HepG2 (cell line): ENCODE measurements around the gene WFDC5. TPM values are rescaled to one million over a fixed set of nuclear protein-coding genes. Genes with fewer than 3 reads are reported as not detected.

Experiments used
- ATAC-seq: fragments of 200-7000 bp; cut with Tn5 transposase; 3 replicates; pipeline ENCODE4 v1.9.1; 2020; ENCODE audit warnings: mild to moderate bottlenecking, moderate library complexity
- BruUV-seq: library from RNA; stranded (reverse); fragments of 400-500 nt; replicated peaks from 2 replicates; lab custom pipeline; 2021; lab: Mats Ljungman, UMichigan
- CTCF ChIA-PET: fragments of 300-600 bp; formaldehyde crosslinking; extraction: SDS; loops from one replicate; lab custom pipeline; 2021; ENCODE audit warnings: low total read pairs, inconsistent platforms, low intra/inter-chr PET ratio; lab: Yijun Ruan, JAX
- POLR2A ChIA-PET: fragments of 350-600 bp; sonication (Branson Sonifier 250); formaldehyde crosslinking; loops from one replicate; lab custom pipeline; 2020; ENCODE audit warnings: antibody characterized with exemption, inconsistent platforms; lab: Yijun Ruan, JAX
- DNase-seq: peaks from one replicate; pipeline ENCODE4 v3.0.0-alpha.2; 2015; ENCODE audit warnings: low spot score
- FAIRE-seq: peaks from 3 replicates; lab custom pipeline; 2011; peaks lifted over from hg19 to GRCh38; lab: Jason Lieb, UNC
- H2AFZ ChIP-seq: one replicate; pipeline ENCODE4 v1.6.1; 2011; ENCODE audit warnings: low read length, inconsistent platforms
- H3K27ac ChIP-seq: fragments of 300-600 bp; 3 replicates; pipeline ENCODE4 v1.8.0; 2011; ENCODE audit warnings: mixed run types, mild to moderate bottlenecking, mixed read lengths, low read length, inconsistent platforms; ENCODE audit not compliant: insufficient read depth; ENCODE audit errors: extremely low read length
- H3K27me3 ChIP-seq, 2 experiments: fragments of 200-600 bp in 1 of 2; 2 replicates in 1 of 2; 3 replicates in 1 of 2; pipeline versions ENCODE4 v1.6.0 to v1.8.0; 2011; ENCODE audit warnings: low read length in 2 of 2, mild to moderate bottlenecking in 2 of 2, moderate library complexity in 2 of 2, inconsistent platforms in 1 of 2; ENCODE audit not compliant: insufficient read depth in 2 of 2, control insufficient read depth in 1 of 2
- H3K36me3 ChIP-seq, 2 experiments: fragments of 200-600 bp in 1 of 2; replicated peaks in 1 of 2; 2 replicates in 1 of 2; 3 replicates in 1 of 2; pipeline versions ENCODE4 v1.5.1 to v1.8.0; 2011; ENCODE audit warnings: low read length in 2 of 2, inconsistent platforms in 1 of 2; ENCODE audit not compliant: insufficient read depth in 2 of 2, control insufficient read depth in 1 of 2
- H3K4me1 ChIP-seq: 2 replicates; pipeline ENCODE4 v1.5.1; 2012; ENCODE audit warnings: low read length, inconsistent platforms; ENCODE audit not compliant: insufficient read depth
- H3K4me2 ChIP-seq: 2 replicates; pipeline ENCODE4 v1.6.0; 2011; ENCODE audit warnings: low read depth, low read length, inconsistent platforms
- H3K4me3 ChIP-seq, 3 experiments: fragments of 200-600 bp in 1 of 3; sonication (generic), shearing (Covaris generic) in 1 of 3; replicated peaks in 1 of 3; 2 replicates each; pipeline ENCODE4 v1.5.1; 2011 to 2016; ENCODE audit warnings: low read length in 3 of 3, inconsistent platforms in 2 of 3, low read depth in 2 of 3, mild to moderate bottlenecking in 2 of 3, control low read depth in 1 of 3, mixed read lengths in 1 of 3; ENCODE audit not compliant: insufficient read depth in 1 of 3
- H3K79me2 ChIP-seq: one replicate; pipeline ENCODE4 v1.6.1; 2011; ENCODE audit warnings: low read length, inconsistent platforms; ENCODE audit not compliant: insufficient read depth
- H3K9ac ChIP-seq: 2 replicates; pipeline ENCODE4 v1.6.0; 2011; ENCODE audit warnings: mild to moderate bottlenecking, low read depth, low read length, inconsistent platforms; ENCODE audit not compliant: insufficient read depth
- H3K9me3 ChIP-seq: 2 replicates; pipeline ENCODE4 v1.5.1; 2012; ENCODE audit warnings: mild to moderate bottlenecking, low read length
- H4K20me1 ChIP-seq: 2 replicates; pipeline ENCODE4 v1.6.0; 2011; ENCODE audit warnings: inconsistent platforms, mild to moderate bottlenecking, low read length, moderate library complexity; ENCODE audit not compliant: insufficient read depth
- FOSL1 ChIP-seq: sonication (generic); formaldehyde crosslinking; IDR thresholded peaks from 2 replicates; pipeline ENCODE4 v1.9.0; 2021; ENCODE audit warnings: missing genetic modification reagents, borderline replicate concordance
- MEIS2 ChIP-seq: sonication (generic); formaldehyde crosslinking; IDR thresholded peaks from 2 replicates; pipeline ENCODE4 v1.9.0; 2021; ENCODE audit warnings: mild to moderate bottlenecking, missing genetic modification reagents
- MYPOP ChIP-seq: sonication (generic); formaldehyde crosslinking; IDR thresholded peaks from 2 replicates; pipeline ENCODE4 v1.8.1; 2023; ENCODE audit warnings: mild to moderate bottlenecking, moderate library complexity, missing genetic modification reagents
- SIN3A ChIP-seq: IDR thresholded peaks from 2 replicates; pipeline ENCODE4 v1.6.1; 2011; ENCODE audit warnings: low read depth, mild to moderate bottlenecking, control low read depth, low read length, borderline replicate concordance
- ZFP62 ChIP-seq: sonication (generic); formaldehyde crosslinking; IDR thresholded peaks from 2 replicates; pipeline ENCODE4 v1.4.0; 2020; ENCODE audit warnings: missing genetic modification reagents
- ZFP82 ChIP-seq: sonication (generic); formaldehyde crosslinking; IDR thresholded peaks from 2 replicates; pipeline ENCODE4 v1.5.1; 2020; ENCODE audit warnings: mild to moderate bottlenecking, missing genetic modification reagents, borderline replicate concordance
- ZNF18 ChIP-seq: sonication (generic); formaldehyde crosslinking; IDR thresholded peaks from 2 replicates; pipeline ENCODE4 v1.8.0; 2022; ENCODE audit warnings: mild to moderate bottlenecking, missing genetic modification reagents; ENCODE audit not compliant: insufficient replicate concordance
- ZNF530 ChIP-seq: sonication (generic); formaldehyde crosslinking; IDR thresholded peaks from 2 replicates; pipeline ENCODE4 v1.5.0; 2020; ENCODE audit warnings: low read depth, mild to moderate bottlenecking, missing genetic modification reagents
- WGBS: methylation state at CpG from one replicate; pipeline ENCODE4 v1.1.6; 2017; ENCODE audit warnings: low lambda C conversion rate; 5-methylcytosine and 5-hydroxymethylcytosine counted together
- in situ Hi-C: cut with HindIII; loops from 2 replicates; pipeline ENCODE4 v1.10.0; 2017; ENCODE audit warnings: low pct_unique_long_range_greater_than_20kb; ENCODE audit not compliant: extremely low pct_ligation_motif_present
- intact Hi-C: fragments of 100-400 bp; cut with micrococcal nuclease; formaldehyde crosslinking; loops from one replicate; pipeline ENCODE4 v1.10.0; 2022; ENCODE audit not compliant: unreplicated experiment
- polyA plus RNA-seq, 8 experiments: library from polyadenylated mRNA; depleted of rRNA in 3 of 8; stranded (reverse) in 7 of 8; unstranded in 1 of 8; fragments of >200 nt; fragmentation: Illumina TruSeq in 4 of 8; extraction: Trizol in 4 of 8; gene quantifications; 2 replicates each; pipeline versions ENCODE4 v1.2.1 to v1.2.3, GENCODE V29; 2011 to 2016; ENCODE audit warnings: low read depth in 4 of 8, missing spikeins in 1 of 8, mixed read lengths in 1 of 8; ENCODE audit not compliant: insufficient read depth in 1 of 8
- total RNA-seq, 5 experiments: library from RNA; depleted of rRNA; stranded (reverse); fragments of >200 nt; fragmentation: Illumina TruSeq; extraction: Trizol; gene quantifications; 2 replicates each; pipeline ENCODE4 v1.2.3, GENCODE V29; 2016; ENCODE audit warnings: low read depth in 1 of 5
- TF ChIP-seq, protein P1 (sequence below): sonication (generic); formaldehyde crosslinking; IDR thresholded peaks from 2 replicates; pipeline ENCODE4 v1.4.0; 2020; ENCODE audit warnings: mild to moderate bottlenecking, missing genetic modification reagents
- TF ChIP-seq, protein P2 (sequence below): sonication (generic); formaldehyde crosslinking; IDR thresholded peaks from 2 replicates; pipeline ENCODE4 v1.9.0; 2021; ENCODE audit warnings: missing genetic modification reagents, mild to moderate bottlenecking, borderline replicate concordance

WFDC5 gene
- total and polyA plus RNA-seq, 2 of the 13 experiments (the other 11 are each of a cell fraction or from before 2014, with no cell fraction given) = not detected

- H3K9me3 ChIP-seq = peaks cover 6% of the 10 kb centered on the region; the same call in 1 of the 2 replicates
- no peak for TF ChIP-seq MYPOP
- no peak for TF ChIP-seq MEIS2 (CRISPR knock-in tag)
- TF ChIP-seq, protein P1, sequence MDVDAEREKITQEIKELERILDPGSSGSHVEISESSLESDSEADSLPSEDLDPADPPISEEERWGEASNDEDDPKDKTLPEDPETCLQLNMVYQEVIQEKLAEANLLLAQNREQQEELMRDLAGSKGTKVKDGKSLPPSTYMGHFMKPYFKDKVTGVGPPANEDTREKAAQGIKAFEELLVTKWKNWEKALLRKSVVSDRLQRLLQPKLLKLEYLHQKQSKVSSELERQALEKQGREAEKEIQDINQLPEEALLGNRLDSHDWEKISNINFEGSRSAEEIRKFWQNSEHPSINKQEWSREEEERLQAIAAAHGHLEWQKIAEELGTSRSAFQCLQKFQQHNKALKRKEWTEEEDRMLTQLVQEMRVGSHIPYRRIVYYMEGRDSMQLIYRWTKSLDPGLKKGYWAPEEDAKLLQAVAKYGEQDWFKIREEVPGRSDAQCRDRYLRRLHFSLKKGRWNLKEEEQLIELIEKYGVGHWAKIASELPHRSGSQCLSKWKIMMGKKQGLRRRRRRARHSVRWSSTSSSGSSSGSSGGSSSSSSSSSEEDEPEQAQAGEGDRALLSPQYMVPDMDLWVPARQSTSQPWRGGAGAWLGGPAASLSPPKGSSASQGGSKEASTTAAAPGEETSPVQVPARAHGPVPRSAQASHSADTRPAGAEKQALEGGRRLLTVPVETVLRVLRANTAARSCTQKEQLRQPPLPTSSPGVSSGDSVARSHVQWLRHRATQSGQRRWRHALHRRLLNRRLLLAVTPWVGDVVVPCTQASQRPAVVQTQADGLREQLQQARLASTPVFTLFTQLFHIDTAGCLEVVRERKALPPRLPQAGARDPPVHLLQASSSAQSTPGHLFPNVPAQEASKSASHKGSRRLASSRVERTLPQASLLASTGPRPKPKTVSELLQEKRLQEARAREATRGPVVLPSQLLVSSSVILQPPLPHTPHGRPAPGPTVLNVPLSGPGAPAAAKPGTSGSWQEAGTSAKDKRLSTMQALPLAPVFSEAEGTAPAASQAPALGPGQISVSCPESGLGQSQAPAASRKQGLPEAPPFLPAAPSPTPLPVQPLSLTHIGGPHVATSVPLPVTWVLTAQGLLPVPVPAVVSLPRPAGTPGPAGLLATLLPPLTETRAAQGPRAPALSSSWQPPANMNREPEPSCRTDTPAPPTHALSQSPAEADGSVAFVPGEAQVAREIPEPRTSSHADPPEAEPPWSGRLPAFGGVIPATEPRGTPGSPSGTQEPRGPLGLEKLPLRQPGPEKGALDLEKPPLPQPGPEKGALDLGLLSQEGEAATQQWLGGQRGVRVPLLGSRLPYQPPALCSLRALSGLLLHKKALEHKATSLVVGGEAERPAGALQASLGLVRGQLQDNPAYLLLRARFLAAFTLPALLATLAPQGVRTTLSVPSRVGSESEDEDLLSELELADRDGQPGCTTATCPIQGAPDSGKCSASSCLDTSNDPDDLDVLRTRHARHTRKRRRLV (CRISPR knock-in tag) = no peak
- TF ChIP-seq FOSL1 (CRISPR knock-in tag) = no peak
- TF ChIP-seq SIN3A = no peak
- TF ChIP-seq, protein P2, sequence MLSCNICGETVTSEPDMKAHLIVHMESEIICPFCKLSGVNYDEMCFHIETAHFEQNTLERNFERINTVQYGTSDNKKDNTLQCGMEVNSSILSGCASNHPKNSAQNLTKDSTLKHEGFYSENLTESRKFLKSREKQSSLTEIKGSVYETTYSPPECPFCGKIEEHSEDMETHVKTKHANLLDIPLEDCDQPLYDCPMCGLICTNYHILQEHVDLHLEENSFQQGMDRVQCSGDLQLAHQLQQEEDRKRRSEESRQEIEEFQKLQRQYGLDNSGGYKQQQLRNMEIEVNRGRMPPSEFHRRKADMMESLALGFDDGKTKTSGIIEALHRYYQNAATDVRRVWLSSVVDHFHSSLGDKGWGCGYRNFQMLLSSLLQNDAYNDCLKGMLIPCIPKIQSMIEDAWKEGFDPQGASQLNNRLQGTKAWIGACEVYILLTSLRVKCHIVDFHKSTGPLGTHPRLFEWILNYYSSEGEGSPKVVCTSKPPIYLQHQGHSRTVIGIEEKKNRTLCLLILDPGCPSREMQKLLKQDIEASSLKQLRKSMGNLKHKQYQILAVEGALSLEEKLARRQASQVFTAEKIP (CRISPR knock-in tag) = no peak
- no peak for TF ChIP-seq ZNF18
- TF ChIP-seq ZFP62 = no peak
- no peak for TF ChIP-seq ZFP82 (CRISPR knock-in tag)
- no peak for TF ChIP-seq ZNF530 (CRISPR knock-in tag)
- ChIA-PET CTCF (no interaction called here), POLR2A (no interaction called here)
- no TSS peak for BruUV-seq
- 2% methylated on average over 2 of the region's 2 CpGs for WGBS
- H3K27ac ChIP-seq = no peak overlapping the region
- intact Hi-C loops = no loop called here
- no peaks in the 10 kb centered on the region for H4K20me1 ChIP-seq
- ATAC-seq = no peak
- no peak overlapping the region for H2AFZ ChIP-seq
- no peaks in the 10 kb centered on the region for H3K79me2 ChIP-seq
- no peak overlapping the region for H3K4me2 ChIP-seq
- no peak overlapping the region for H3K9ac ChIP-seq
- no peaks in the 10 kb centered on the region for H3K36me3 ChIP-seq
- no peaks in the 10 kb centered on the region for H3K27me3 ChIP-seq
- in situ Hi-C loops = no loop called here
- no peak for DNase-seq
- no peak overlapping the region for H3K4me3 ChIP-seq
- no peaks in the 10 kb centered on the region for H3K4me1 ChIP-seq
- no peak for FAIRE-seq
Observed at GRCh38 chr20:45156713-45157112, 41.7 kb upstream of the WFDC5 start.
